Fibroblast of lung (primary cell): ENCODE data around the gene ZNF319.

Experiments used
- EZH2 ChIP-seq: IDR thresholded peaks from 2 replicates; pipeline ENCODE4 v1.5.1; 2012; ENCODE audit warnings: low read length, control low read depth, mild to moderate bottlenecking; ENCODE audit errors: missing control alignments
- TF ChIP-seq, protein P1 (sequence below), 2 donors: IDR thresholded peaks in 1 of 2; conservative IDR thresholded peaks in 1 of 2; 1 replicate in 1 of 2; 2 replicates in 1 of 2; pipeline ENCODE4 v1.5.1; 2011 to 2012; ENCODE audit warnings: low read length in 2 of 2, control low read depth in 1 of 2, inconsistent platforms in 1 of 2, low read depth in 1 of 2, mild to moderate bottlenecking in 1 of 2

DNA sequence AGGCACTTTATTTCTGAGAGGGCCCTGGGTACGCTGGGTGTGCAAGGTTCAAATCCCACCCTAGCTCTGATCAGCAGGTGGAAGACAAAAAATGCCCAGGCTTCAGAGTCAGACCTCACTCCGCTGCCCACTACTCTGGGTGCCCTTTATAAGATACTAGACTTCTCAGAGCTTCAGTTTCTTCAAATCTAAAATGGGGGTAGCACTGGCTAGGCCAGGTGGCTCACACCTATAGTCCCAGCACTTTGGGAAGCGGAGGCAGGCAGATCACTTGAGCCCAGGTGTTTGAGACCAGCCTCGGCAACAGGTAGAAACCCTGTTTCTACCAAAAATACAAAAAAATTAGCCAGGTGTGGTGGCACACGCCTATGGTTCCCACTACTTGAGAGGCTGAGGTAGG lies 2.5 kb upstream of the ZNF319 start:
- TF ChIP-seq, protein P1, sequence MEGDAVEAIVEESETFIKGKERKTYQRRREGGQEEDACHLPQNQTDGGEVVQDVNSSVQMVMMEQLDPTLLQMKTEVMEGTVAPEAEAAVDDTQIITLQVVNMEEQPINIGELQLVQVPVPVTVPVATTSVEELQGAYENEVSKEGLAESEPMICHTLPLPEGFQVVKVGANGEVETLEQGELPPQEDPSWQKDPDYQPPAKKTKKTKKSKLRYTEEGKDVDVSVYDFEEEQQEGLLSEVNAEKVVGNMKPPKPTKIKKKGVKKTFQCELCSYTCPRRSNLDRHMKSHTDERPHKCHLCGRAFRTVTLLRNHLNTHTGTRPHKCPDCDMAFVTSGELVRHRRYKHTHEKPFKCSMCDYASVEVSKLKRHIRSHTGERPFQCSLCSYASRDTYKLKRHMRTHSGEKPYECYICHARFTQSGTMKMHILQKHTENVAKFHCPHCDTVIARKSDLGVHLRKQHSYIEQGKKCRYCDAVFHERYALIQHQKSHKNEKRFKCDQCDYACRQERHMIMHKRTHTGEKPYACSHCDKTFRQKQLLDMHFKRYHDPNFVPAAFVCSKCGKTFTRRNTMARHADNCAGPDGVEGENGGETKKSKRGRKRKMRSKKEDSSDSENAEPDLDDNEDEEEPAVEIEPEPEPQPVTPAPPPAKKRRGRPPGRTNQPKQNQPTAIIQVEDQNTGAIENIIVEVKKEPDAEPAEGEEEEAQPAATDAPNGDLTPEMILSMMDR (conservative IDR thresholded peaks at IDR 0.05 in 1 of 2, IDR thresholded peaks at IDR 0.05 in 1 of 2; ENCODE audit: low read depth in 1 of 2, low read length in 2 of 2) = no peak
- no peak for TF ChIP-seq EZH2
